Activated naive CD4-positive, alpha-beta T cell treated with anti-CD3 and anti-CD28 coated beads for 36 hours (primary cell): ENCODE measurements around the gene BRAT1. TPM values are rescaled to one million over a fixed set of nuclear protein-coding genes. Genes with fewer than 3 reads are reported as not detected.
"Not testable (repeated sequence)": the region's sequence is repeated elsewhere in the genome, so short reads cannot be mapped to it uniquely, and the experiment has no call there.

ENCODE experiments used
- CTCF ChIA-PET: fragments of 350-600 bp; sonication (Branson Sonifier 250); formaldehyde crosslinking; loops from one replicate; lab custom pipeline; 2021; ENCODE audit warnings: antibody characterized with exemption; lab: Charles Lee
- DNase-seq: peaks from one replicate; pipeline ENCODE4 v3.0.0-alpha.2; 2020
- H3K27ac Mint-ChIP-seq: one replicate; pipeline ENCODE4 v1.8.0; 2021; ENCODE audit warnings: mild to moderate bottlenecking, mixed read lengths
- H3K27me3 Mint-ChIP-seq: one replicate; pipeline ENCODE4 v1.8.0; 2021; ENCODE audit warnings: low read depth, mixed read lengths
- H3K36me3 Mint-ChIP-seq: one replicate; pipeline ENCODE4 v1.8.0; 2021; ENCODE audit warnings: low read depth, mixed read lengths
- H3K4me1 Mint-ChIP-seq: one replicate; pipeline ENCODE4 v1.8.0; 2021; ENCODE audit warnings: low read depth, mixed read lengths
- H3K4me3 Mint-ChIP-seq: one replicate; pipeline ENCODE4 v1.8.0; 2021; ENCODE audit warnings: mild to moderate bottlenecking, moderate library complexity, mixed read lengths
- H3K9me3 Mint-ChIP-seq: one replicate; pipeline ENCODE4 v1.8.0; 2021; ENCODE audit warnings: mixed read lengths
- intact Hi-C: fragments of 100-400 bp; cut with micrococcal nuclease; formaldehyde crosslinking; loops from one replicate; pipeline ENCODE4 v1.15.1; 2023
- total RNA-seq, 2 experiments: library from RNA; stranded (reverse); gene quantifications; one replicate each; pipeline ENCODE4 v1.2.3, GENCODE V29; 2021

BRAT1 gene
- total RNA-seq, 2 experiments from 2014 or later = 26.8 to 27.3 TPM

DNA sequence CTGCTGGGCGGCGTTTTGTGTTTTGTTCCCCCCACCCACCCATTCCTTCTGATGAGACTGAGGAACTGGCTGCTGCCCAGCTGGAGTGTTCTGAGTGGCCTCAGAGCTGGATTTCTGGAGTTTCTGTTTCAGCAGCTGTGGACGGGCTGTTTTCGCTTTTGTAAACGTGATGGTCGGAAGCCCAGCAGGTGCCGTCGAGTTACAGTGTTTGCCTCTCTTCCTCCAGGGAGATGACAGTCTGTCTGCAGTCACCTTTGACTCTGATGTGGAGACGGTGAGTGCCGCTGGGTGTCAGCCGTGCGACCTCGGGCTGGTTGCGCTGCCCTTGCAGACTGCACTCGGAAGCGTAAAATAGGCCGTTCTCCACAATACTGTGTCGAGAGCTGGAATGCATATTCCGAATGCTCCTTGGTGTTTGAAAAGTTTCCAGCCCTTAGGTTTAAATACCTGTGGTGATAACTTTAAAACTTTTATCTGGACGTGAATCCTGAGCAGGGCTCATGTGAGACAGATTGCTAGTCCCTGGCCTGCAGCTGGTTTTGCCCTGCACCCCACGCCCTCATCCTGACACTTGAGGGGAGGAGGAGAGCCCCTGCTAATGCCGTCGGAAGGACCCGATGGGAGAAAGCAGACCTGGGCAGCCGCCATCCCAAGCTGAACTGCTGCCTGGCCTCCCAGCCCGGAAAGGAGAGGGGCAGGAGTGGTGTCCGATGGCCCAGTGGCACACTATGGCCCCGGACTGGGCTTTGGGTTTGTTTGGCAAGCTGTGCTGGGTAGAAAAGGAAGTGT, 11.8 kb upstream of the BRAT1 start:
- Mint-ChIP-seq H3K36me3 (no peaks in the 10 kb centered on the region), H3K4me1 (peaks cover 5% of the 10 kb centered on the region), H3K4me3 (no peak overlapping the region), H3K27ac (no peak overlapping the region), H3K27me3 (no peaks in the 10 kb centered on the region), H3K9me3 (no peaks in the 10 kb centered on the region)
- DNase-seq = no peak
- CTCF ChIA-PET = interaction anchor here (0.6 to 1.2 kb wide), 3 partner anchors 89 to 116 kb away, joined by 3 to 4 read pairs (median 3); no protein-coding TSS in a partner anchor
- intact Hi-C loops = loop anchor here (5.0 kb wide), 1 partner anchor 115 kb away; no protein-coding TSS in a partner anchor

DNA sequence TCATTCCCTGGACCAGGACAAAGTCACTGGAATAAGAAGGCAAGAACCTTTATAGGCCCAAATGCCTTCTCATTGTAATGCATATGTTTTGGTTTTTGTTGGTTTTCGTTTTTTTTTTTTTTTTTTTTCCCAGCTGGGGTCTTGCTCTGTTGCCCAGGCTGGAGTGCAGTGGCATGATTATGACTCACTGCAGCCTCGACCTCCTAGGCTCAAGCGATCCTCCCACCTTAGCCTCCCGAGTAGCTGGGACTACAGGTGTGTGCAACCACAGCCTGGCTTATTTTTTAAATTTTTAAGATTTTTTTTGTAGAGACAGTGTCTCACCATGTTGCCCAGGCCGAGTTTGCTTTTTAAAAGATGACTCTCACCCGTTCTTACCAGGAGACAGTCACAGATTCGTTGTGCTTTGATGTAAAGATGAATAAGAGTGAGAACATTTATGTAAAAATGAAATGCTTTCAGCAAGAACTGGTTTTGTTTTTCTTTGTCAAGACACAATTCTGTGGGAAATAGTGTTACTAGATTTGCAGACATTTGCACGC, 11.1 kb upstream of the BRAT1 start:
- H3K36me3 Mint-ChIP-seq = no peaks in the 10 kb centered on the region
- no peak overlapping the region for H3K27ac Mint-ChIP-seq

DNA sequence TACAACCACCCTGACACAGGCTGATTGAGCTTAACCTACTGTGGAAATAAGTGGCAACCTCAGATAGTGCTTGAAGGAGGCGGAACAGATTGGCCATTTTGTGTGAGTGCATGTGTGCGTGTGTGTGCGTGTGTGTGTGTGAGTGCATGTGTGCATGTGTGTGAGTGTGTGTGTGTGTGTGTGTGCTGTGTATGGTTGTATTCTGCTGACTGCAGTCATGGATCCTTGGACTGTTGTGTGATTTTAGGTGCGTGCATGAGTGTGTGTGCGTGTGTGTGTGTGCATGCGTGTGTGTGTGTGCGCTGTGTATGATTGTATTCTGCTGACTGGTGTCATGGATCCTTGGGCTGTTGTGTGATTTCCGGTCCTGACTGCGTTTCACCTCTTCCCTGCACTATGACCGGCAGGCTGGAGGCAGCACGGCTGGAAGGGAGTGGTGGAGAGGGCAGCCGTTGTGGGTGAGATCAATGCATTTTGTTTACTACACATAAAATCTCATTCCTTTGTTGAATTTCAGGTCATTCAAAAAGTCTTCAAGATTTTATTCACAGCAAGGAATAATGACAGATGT, 9.7 kb upstream of the BRAT1 start:
- no peak overlapping the region for H3K4me3 Mint-ChIP-seq
- H3K27ac Mint-ChIP-seq = no peak overlapping the region
- no peak for DNase-seq
- no peaks in the 10 kb centered on the region for H3K27me3 Mint-ChIP-seq
- peaks cover 6% of the 10 kb centered on the region for H3K4me1 Mint-ChIP-seq
- CTCF ChIA-PET = no interaction called here
- H3K36me3 Mint-ChIP-seq = no peaks in the 10 kb centered on the region
- intact Hi-C loops = loop anchor here (5.0 kb wide), 1 partner anchor 113 kb away; no protein-coding TSS in a partner anchor
- H3K9me3 Mint-ChIP-seq = no peaks in the 10 kb centered on the region

More for the DNA sequence above, 11.1 kb upstream of the BRAT1 start:
- Mint-ChIP-seq H3K4me3 (no peak overlapping the region), H3K4me1 (peaks cover 4% of the 10 kb centered on the region), H3K9me3 (no peaks in the 10 kb centered on the region), H3K27me3 (no peaks in the 10 kb centered on the region)
- no peak for DNase-seq
- CTCF ChIA-PET = interaction anchor here (0.6 kb wide), 2 partner anchors 110 to 153 kb away, joined by 3 to 4 read pairs; no protein-coding TSS in a partner anchor
- intact Hi-C loops = loop anchor here (5.0 kb wide), 1 partner anchor 114 kb away; no protein-coding TSS in a partner anchor

DNA sequence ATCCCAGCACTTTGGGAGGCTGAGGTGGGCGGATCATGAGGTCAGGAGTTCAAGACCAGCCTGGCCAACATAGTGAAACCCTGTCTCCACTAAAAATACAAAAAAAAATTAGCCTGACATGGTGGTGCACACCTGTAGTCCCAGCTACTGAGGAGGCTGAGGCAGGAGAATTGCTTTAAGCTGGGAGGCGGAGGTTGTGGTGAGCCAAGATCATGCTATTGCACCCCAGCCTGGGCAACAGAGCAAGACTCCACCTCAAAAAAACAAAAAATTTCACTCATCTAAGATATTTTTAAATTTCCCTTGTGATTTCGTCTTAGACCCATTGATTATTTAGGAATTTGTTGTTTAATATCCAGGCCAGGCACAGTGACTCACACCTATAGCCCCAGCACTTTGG, 8.6 kb upstream of the BRAT1 start:
- H3K9me3 Mint-ChIP-seq, H3K4me1 Mint-ChIP-seq, H3K4me3 Mint-ChIP-seq, H3K27me3 Mint-ChIP-seq, CTCF ChIA-PET, H3K36me3 Mint-ChIP-seq, H3K27ac Mint-ChIP-seq, intact Hi-C loops, DNase-seq: not testable (repeated sequence)

DNA sequence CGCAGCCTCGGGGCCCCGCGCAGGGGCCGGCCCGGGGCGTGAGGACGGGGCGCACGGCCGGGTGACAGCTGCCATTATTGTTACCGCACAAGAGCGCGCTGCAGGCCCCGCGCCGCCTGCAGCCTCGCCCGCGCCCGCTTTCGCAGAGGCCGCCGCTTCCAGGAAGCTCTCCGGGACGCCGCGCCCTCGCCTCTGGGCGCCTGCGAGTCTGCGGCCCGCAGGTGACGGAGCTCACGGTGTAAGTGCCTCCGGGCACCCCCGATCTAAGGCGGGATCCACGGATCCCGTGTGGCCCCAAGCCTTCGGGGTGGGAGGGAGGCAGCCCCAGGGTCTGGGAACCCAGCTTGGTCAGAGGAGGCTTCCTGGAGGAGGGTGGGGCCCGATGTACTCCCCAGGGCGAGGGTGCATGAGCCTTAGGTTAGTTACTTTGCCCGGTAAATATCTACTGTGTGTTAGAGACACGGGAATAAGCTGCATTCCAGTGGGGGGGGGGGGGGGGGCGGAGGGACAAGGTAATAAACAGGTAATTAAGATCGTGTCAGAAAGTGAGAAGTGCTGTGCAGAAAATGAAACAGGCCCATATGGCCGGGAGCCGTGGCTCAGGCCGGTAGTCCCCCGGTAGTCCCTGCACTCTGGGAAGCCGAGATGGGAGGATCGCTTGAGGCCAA, 4.1 kb upstream of the BRAT1 start:
- DNase-seq = peak; percentile 45
- H3K4me1 Mint-ChIP-seq = peaks cover 11% of the 10 kb centered on the region
- no peaks in the 10 kb centered on the region for H3K9me3 Mint-ChIP-seq
- H3K4me3 Mint-ChIP-seq = peak overlapping the region; percentile 76
- no peak overlapping the region for H3K27ac Mint-ChIP-seq
- CTCF ChIA-PET = interaction anchor here (2.2 kb wide), 1 partner anchor 150 kb away, joined by 6 read pairs; no protein-coding TSS in a partner anchor
- intact Hi-C loops = loop anchor here (5.0 kb wide), 4 partner anchors 82 to 327 kb away; partner anchors contain the start of genes GRIFIN, MAD1L1 and SNX8
- H3K27me3 Mint-ChIP-seq = no peaks in the 10 kb centered on the region
- H3K36me3 Mint-ChIP-seq = no peaks in the 10 kb centered on the region

DNA sequence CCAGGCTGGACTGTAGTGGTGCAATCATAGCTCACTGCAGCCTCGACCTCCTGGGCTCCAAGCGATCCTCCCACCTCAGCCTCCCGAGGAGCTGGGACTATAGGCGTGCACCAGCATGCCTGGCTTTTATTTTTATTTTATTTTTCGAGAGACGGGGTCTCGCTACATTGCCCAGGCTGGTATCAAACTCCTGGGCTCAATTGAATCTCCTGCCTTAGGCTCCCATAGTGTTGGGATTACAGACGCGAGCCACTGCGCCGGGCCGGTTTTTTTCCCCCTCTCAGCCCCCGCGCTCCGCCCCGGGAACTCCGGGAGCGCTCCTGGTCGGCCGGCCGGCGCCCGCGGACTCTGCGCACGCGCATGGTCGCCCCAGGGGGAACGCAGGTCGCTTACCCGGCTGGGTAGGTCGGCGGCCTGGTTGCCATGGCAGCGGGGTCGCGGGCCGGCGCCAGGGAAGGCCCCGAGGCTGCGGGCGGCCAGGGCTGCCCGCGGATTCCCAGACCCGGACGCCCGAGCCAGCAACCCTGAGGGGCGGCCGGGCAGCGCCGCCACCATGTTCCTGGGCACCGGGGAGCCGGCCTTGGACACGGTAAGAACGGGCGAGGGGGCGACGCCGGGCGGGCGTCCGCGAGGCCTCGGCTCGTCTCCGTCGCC, 3.4 kb upstream of the BRAT1 start, which contains the start of gene IQCE:
IQCE (plus strand) TSS at position 351 of the 654 bp plus-strand sequence; CDS start at position 554, 203 bp downstream.
- Mint-ChIP-seq H3K27ac (peak within 1 kb of the TSS; percentile 61), H3K9me3 (no peaks in the 10 kb centered on the region), H3K36me3 (peaks cover 3% of the 10 kb centered on the region), H3K27me3 (no peaks in the 10 kb centered on the region), H3K4me3 (peak within 1 kb of the TSS; percentile 76), H3K4me1 (peaks cover 17% of the 10 kb centered on the region)
- intact Hi-C loops = loop anchor here (5.0 kb wide), 4 partner anchors 81 to 326 kb away; partner anchors contain the start of genes GRIFIN, MAD1L1 and SNX8
- CTCF ChIA-PET = no interaction called here
- DNase-seq = peak; percentile 88

DNA sequence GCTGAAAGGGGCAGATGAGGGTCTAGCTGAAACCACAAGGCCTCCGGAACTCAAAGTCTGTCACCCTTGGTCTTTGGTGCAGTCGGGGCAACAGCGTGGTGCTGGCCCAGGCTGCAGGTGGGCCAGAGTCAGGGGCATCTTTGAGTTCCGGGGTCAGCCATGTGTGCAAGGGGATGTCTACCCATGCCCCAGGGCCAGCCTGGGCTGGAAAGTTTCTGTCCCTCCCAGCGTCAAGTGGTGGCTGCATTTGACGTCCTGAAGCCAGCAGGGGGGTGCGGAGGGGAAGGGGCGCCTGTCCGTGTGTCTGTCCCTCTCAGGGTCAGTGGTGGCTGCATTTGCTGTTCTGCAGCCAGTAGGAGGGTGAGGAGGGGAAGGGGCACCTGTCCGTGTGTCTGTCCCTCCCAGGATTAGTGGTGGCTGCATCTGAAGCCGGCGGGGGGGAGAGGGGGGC, 638 bp downstream of the BRAT1 start:
- no peak for DNase-seq
- H3K4me1 Mint-ChIP-seq = peaks cover 26% of the 10 kb centered on the region

DNA sequence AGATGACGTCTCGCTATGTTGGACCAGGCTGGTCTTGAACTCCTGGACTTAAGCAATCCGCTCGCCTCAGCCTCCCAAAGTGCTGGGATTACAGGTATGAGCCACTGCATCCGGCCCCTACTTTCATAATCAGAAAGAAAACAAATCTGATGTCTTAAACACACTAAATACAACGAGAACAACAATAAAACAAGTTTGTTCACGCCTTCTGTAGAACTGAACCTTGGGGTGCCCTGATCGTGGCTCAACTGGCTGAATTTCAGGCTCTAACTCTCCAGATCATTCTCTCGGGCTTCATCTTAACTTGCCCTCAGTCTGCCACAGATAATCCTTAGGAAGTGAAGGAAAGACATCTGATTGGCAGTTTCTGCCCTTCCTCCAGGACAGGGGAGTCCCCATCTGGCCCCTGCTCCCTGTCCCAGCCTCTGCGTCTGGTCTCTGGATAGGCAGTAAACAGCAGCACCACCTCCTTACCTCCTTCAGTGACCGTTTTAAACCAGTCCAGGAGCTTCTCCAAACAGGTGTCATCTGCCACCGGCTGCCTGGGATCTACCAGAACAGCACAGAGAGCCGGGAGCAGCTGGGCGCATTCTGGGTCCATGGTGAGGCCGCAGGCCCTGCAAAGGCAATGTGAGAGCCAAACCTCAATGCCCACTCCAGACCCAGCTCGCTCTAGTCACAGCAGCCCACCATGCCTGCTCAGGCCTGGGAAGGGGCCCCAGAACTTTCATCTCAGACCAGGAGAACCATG, 1.3 kb downstream of the BRAT1 start:
- Mint-ChIP-seq H3K27me3 (no peaks in the 10 kb centered on the region), H3K4me1 (peaks cover 31% of the 10 kb centered on the region), H3K9me3 (no peaks in the 10 kb centered on the region), H3K4me3 (peak overlapping the region; percentile 86), H3K27ac (no peak overlapping the region), H3K36me3 (peaks cover 16% of the 10 kb centered on the region)
- CTCF ChIA-PET = interaction anchor here (0.9 kb wide), 1 partner anchor 154 kb away, joined by 6 read pairs; no protein-coding TSS in a partner anchor
- intact Hi-C loops = loop anchor here (2.0 kb wide), 1 partner anchor 151 kb away; the partner anchor contains the start of gene CHST12
- DNase-seq = no peak

More for the DNA sequence above, 638 bp downstream of the BRAT1 start:
- intact Hi-C loops = loop anchor here (1.0 to 5.0 kb wide), 9 partner anchors 24 to 322 kb away; partner anchors contain the start of genes CHST12, GRIFIN, MAD1L1 and SNX8
- CTCF ChIA-PET = interaction anchor here (0.9 kb wide), 1 partner anchor 155 kb away, joined by 6 read pairs; no protein-coding TSS in a partner anchor
- Mint-ChIP-seq H3K27me3 (no peaks in the 10 kb centered on the region), H3K9me3 (no peaks in the 10 kb centered on the region), H3K27ac (peak overlapping the region; percentile 75), H3K4me3 (peak overlapping the region; percentile 86), H3K36me3 (peaks cover 13% of the 10 kb centered on the region)

DNA sequence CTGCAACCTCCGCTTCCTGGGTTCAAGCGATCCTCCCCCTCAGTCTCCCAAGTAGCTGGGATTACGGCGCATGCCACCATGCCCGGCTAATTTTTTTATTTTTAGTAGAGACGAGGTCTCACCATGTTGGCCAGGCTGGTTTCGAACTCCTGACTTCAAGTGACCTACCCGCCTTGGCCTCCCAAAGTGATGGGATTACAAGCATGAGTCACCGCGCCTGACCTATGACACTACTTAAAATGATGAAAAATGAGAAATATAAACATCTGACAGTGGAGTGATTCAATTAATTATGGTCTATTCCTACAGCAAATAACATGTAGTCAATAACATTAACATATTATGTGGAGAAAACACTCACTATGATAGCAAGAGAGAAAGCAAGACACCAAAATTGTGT, 2.2 kb downstream of the BRAT1 start:
- Mint-ChIP-seq H3K27me3 (no peaks in the 10 kb centered on the region), H3K36me3 (peaks cover 17% of the 10 kb centered on the region), H3K4me3 (no peak overlapping the region), H3K27ac (no peak overlapping the region), H3K9me3 (no peaks in the 10 kb centered on the region), H3K4me1 (peaks cover 29% of the 10 kb centered on the region)
- intact Hi-C loops = no loop called here
- DNase-seq = no peak
- CTCF ChIA-PET = no interaction called here

DNA sequence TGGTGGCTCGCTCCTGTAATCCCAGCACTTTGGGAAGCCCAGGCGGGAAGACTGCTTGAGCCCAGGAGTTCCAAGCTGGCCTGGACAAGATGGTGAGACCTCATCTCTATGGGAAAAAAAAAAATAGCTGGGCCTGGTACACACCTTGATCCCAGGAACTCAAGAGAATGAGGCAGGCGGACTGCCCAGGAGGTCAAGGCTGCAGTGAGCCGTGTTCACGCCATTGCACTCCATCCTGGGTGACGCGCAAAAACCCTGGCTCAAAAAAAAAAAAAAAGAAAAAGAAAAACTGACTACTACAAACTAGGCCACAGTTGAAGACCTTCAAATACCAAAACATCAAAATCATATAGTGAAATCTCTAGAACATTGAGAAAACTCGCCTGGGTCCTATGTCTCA, 3.9 kb downstream of the BRAT1 start:
- intact Hi-C loops = no loop called here
- Mint-ChIP-seq H3K27ac (no peak overlapping the region), H3K9me3 (no peaks in the 10 kb centered on the region), H3K27me3 (no peaks in the 10 kb centered on the region), H3K4me1 (peaks cover 26% of the 10 kb centered on the region), H3K4me3 (no peak overlapping the region), H3K36me3 (peaks cover 24% of the 10 kb centered on the region)
- CTCF ChIA-PET = no interaction called here
- DNase-seq = no peak
